Upper lobe of left lung (tissue), 4 donors: Measurements from ENCODE around the gene GPD2.

ENCODE experiments used
- POLR2A ChIP-seq, 4 donors: fragments of 450-650 bp; IDR thresholded peaks; one replicate each; pipeline ENCODE4 v1.5.1; 2016 to 2017; ENCODE audit warnings: antibody characterized with exemption in 4 of 4, mild to moderate bottlenecking in 2 of 4
- TF ChIP-seq, protein P1 (sequence below), 6 experiments: fragments of 450-650 bp in 4 of 6; fragments of 200-600 bp in 2 of 6; sonication (generic) in 2 of 6; IDR thresholded peaks; one replicate each; pipeline ENCODE4 v1.5.1; 2016 to 2019; ENCODE audit warnings: antibody characterized with exemption in 6 of 6

DNA sequence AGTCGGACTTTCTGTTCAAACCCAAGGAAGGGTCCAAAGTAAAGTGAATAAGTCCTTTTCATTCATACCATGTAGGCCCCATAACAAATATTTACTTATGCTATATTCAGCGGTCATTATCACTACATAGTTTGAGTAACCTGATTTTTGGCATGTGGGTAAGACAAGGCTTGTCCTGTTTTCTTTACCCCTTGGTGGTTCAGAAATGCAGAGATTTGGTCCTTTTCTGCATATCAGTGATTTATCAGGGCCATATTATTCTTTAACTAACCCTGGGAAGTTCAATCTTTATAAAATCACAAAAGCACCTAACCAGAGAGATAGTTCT is 157.4 kb downstream of the GPD2 start:
- TF ChIP-seq, protein P1, sequence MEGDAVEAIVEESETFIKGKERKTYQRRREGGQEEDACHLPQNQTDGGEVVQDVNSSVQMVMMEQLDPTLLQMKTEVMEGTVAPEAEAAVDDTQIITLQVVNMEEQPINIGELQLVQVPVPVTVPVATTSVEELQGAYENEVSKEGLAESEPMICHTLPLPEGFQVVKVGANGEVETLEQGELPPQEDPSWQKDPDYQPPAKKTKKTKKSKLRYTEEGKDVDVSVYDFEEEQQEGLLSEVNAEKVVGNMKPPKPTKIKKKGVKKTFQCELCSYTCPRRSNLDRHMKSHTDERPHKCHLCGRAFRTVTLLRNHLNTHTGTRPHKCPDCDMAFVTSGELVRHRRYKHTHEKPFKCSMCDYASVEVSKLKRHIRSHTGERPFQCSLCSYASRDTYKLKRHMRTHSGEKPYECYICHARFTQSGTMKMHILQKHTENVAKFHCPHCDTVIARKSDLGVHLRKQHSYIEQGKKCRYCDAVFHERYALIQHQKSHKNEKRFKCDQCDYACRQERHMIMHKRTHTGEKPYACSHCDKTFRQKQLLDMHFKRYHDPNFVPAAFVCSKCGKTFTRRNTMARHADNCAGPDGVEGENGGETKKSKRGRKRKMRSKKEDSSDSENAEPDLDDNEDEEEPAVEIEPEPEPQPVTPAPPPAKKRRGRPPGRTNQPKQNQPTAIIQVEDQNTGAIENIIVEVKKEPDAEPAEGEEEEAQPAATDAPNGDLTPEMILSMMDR (IDR thresholded peaks at IDR 0.05), result no peak
- TF ChIP-seq POLR2A (IDR thresholded peaks at IDR 0.05), result no peak
